ENCODE measurements around the gene ZFC3H1.

The ZFC3H1 gene

GRCh38 chr12:71565535-71565934 is 98.1 kb downstream of the ZFC3H1 start:
- DNase-seq, result no peak

GRCh38 chr12:71562676-71563595 is 100.7 kb downstream of the ZFC3H1 start:
- DNase-seq, result no peak
